Parathyroid adenoma (tissue), 2 donors: ENCODE measurements around the gene UFSP1.

Source experiments
- H2AFZ ChIP-seq: fragments of 300-600 bp; sonication (generic); one replicate; pipeline ENCODE4 v1.7.0; 2017; ENCODE audit warnings: antibody characterized with exemption, mild to moderate bottlenecking
- H3K27ac ChIP-seq: fragments of 300-600 bp; sonication (generic); one replicate; pipeline ENCODE4 v1.7.0; 2017
- H3K27me3 ChIP-seq: fragments of 300-600 bp; sonication (generic); one replicate; pipeline ENCODE4 v1.7.0; 2017; ENCODE audit warnings: low read length; ENCODE audit not compliant: control insufficient read depth, insufficient read depth
- H3K36me3 ChIP-seq: fragments of 300-600 bp; sonication (generic); one replicate; pipeline ENCODE4 v1.7.0; 2017; ENCODE audit warnings: low read length; ENCODE audit not compliant: control insufficient read depth, insufficient read depth
- H3K4me1 ChIP-seq: fragments of 300-600 bp; sonication (generic); one replicate; pipeline ENCODE4 v1.7.0; 2017; ENCODE audit warnings: control low read depth
- H3K4me2 ChIP-seq: fragments of 300-600 bp; sonication (generic); one replicate; pipeline ENCODE4 v1.7.0; 2017; ENCODE audit warnings: low read length
- H3K4me3 ChIP-seq: fragments of 300-600 bp; sonication (generic); one replicate; pipeline ENCODE4 v1.7.0; 2017; ENCODE audit warnings: low read depth, low read length
- H3K79me2 ChIP-seq: fragments of 300-600 bp; sonication (generic); one replicate; pipeline ENCODE4 v1.7.0; 2017; ENCODE audit warnings: control low read depth
- H3K9ac ChIP-seq: fragments of 300-600 bp; sonication (generic); one replicate; pipeline ENCODE4 v1.7.0; 2017; ENCODE audit warnings: mild to moderate bottlenecking
- H3K9me3 ChIP-seq: fragments of 300-600 bp; sonication (generic); one replicate; pipeline ENCODE4 v1.7.0; 2017; ENCODE audit warnings: low read length; ENCODE audit not compliant: control insufficient read depth
- TF ChIP-seq, protein P1 (sequence below): fragments of 300-600 bp; sonication (generic); IDR thresholded peaks from one replicate; pipeline ENCODE4 v1.7.0; 2017; ENCODE audit warnings: antibody characterized with exemption, mild to moderate bottlenecking
- donor health status: primary hyperparathyroidism.

The UFSP1 gene

DNA sequence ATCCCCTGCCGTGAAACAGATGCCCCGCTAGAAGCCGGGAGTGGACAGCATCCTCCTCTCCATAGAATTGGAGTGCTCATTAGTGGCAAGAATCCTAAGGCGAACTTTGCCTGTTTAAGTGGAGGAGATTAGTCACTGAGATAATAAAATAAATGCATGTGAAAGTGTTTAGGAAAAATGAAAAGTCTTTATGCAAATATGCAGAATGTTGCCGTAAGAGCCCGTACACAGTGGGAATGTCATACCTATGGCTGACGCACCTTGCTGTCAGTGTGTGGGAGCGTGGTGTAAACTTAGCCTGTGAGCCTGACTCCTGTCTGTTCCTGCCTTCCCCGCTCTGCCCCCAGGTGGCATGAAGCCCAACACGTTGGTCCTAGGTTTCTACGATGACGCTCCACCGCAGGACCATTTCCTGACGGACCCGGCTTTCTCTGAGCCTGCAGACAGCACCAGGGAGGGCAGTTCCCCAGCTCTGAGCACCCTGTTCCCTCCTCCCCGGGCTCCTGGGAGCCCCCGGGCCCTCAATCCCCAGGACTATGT is 24.1 kb downstream of the UFSP1 start:
- peak overlapping the region; percentile 99 for H3K4me3 ChIP-seq

GRCh38 chr7:100864263-100864845 is 25.2 kb downstream of the UFSP1 start:
- H3K79me2 ChIP-seq: peaks cover 4% of the 10 kb centered on the region
- no peak overlapping the region for H2AFZ ChIP-seq
- no peak overlapping the region for H3K9ac ChIP-seq
- no peaks in the 10 kb centered on the region for H3K36me3 ChIP-seq
- no peak overlapping the region for H3K4me3 ChIP-seq
- H3K4me2 ChIP-seq: no peak overlapping the region
- TF ChIP-seq, protein P1, sequence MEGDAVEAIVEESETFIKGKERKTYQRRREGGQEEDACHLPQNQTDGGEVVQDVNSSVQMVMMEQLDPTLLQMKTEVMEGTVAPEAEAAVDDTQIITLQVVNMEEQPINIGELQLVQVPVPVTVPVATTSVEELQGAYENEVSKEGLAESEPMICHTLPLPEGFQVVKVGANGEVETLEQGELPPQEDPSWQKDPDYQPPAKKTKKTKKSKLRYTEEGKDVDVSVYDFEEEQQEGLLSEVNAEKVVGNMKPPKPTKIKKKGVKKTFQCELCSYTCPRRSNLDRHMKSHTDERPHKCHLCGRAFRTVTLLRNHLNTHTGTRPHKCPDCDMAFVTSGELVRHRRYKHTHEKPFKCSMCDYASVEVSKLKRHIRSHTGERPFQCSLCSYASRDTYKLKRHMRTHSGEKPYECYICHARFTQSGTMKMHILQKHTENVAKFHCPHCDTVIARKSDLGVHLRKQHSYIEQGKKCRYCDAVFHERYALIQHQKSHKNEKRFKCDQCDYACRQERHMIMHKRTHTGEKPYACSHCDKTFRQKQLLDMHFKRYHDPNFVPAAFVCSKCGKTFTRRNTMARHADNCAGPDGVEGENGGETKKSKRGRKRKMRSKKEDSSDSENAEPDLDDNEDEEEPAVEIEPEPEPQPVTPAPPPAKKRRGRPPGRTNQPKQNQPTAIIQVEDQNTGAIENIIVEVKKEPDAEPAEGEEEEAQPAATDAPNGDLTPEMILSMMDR: no peak
- peaks cover 15% of the 10 kb centered on the region for H3K4me1 ChIP-seq
- H3K27ac ChIP-seq: no peak overlapping the region
- H3K9me3 ChIP-seq: no peaks in the 10 kb centered on the region
- H3K27me3 ChIP-seq: no peaks in the 10 kb centered on the region

More for the DNA sequence above, 24.1 kb downstream of the UFSP1 start:
- Histone ChIP-seq H3K27me3 (no peaks in the 10 kb centered on the region), H3K36me3 (no peaks in the 10 kb centered on the region), H3K79me2 (peaks cover 4% of the 10 kb centered on the region), H3K4me2 (no peak overlapping the region), H3K4me1 (peaks cover 15% of the 10 kb centered on the region), H3K9ac (no peak overlapping the region), H3K27ac (no peak overlapping the region), H3K9me3 (no peaks in the 10 kb centered on the region), H2AFZ (no peak overlapping the region)
- TF ChIP-seq, protein P1: no peak

GRCh38 chr7:100863406-100863950 is 26.0 kb downstream of the UFSP1 start:
- Histone ChIP-seq H3K4me2 (no peak overlapping the region), H2AFZ (no peak overlapping the region), H3K4me3 (no peak overlapping the region), H3K9ac (no peak overlapping the region), H3K79me2 (peaks cover 4% of the 10 kb centered on the region), H3K36me3 (no peaks in the 10 kb centered on the region), H3K27me3 (no peaks in the 10 kb centered on the region), H3K27ac (no peak overlapping the region), H3K4me1 (peaks cover 14% of the 10 kb centered on the region), H3K9me3 (no peaks in the 10 kb centered on the region)
- TF ChIP-seq, protein P1: no peak

- Histone ChIP-seq H3K4me2 (no peak overlapping the region), H3K4me1 (peaks cover 5% of the 10 kb centered on the region), H3K79me2 (no peaks in the 10 kb centered on the region), H3K27me3 (no peaks in the 10 kb centered on the region), H3K4me3 (no peak overlapping the region), H3K27ac (no peak overlapping the region), H2AFZ (no peak overlapping the region), H3K36me3 (no peaks in the 10 kb centered on the region), H3K9me3 (no peaks in the 10 kb centered on the region), H3K9ac (no peak overlapping the region)
- TF ChIP-seq, protein P1: no peak
Observed at GRCh38 chr7:100861616-100861985, 27.9 kb downstream of the UFSP1 start.
